GM06990 (cell line): ENCODE data around the gene RUNX3.

Source experiments
- DNase-seq: peaks from one replicate; pipeline ENCODE4 v3.0.0-alpha.2; 2011; ENCODE audit not compliant: insufficient read length; ENCODE audit errors: extremely low read depth
- H3K27me3 ChIP-seq: replicated peaks from 2 replicates; pipeline ENCODE4 v1.6.0; 2011; ENCODE audit warnings: low read length; ENCODE audit not compliant: control insufficient read depth, insufficient read depth
- H3K36me3 ChIP-seq: 2 replicates; pipeline ENCODE4 v1.5.1; 2011; ENCODE audit warnings: low read length; ENCODE audit not compliant: control insufficient read depth, insufficient read depth
- H3K4me3 ChIP-seq: replicated peaks from 2 replicates; pipeline ENCODE4 v1.5.1; 2011; ENCODE audit warnings: low read depth, mild to moderate bottlenecking, control low read depth, low read length
- TF ChIP-seq, protein P1 (sequence below): IDR thresholded peaks from 2 replicates; pipeline ENCODE4 v1.5.1; 2011; ENCODE audit warnings: low read length, control low read depth, mild to moderate bottlenecking, inconsistent platforms; ENCODE audit not compliant: insufficient read depth, poor library complexity, severe bottlenecking

Gene RUNX3

DNA sequence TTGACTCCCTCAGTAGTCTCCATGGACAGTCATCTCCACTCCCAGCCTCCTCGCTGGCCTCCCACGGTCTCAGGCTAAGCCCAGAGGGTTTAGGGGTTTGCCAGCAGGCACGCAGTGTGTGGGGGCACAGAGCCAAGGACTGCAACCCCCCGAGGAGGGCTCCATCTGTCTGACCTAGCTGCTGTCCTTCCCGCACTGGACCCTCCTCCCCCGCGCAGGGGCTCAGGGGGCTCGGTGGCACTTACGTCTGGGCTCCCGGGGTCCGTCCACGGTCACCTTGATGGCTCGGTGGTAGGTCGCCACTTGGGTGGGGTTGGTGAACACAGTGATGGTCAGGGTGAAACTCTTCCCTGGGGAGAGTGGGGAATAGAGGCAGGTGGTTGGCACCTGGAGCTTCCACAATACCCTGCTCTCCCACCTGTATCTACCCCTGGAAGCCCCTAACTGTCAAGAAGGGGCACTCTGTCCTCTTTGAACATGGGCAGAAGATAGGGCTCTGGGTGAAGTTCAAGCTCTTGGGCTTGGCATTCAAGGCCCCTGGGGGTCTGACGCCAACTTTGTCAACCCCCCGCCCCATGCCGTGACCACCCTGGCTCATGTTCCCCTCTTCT, 11.0 kb downstream of the RUNX3 start:
- TF ChIP-seq, protein P1, sequence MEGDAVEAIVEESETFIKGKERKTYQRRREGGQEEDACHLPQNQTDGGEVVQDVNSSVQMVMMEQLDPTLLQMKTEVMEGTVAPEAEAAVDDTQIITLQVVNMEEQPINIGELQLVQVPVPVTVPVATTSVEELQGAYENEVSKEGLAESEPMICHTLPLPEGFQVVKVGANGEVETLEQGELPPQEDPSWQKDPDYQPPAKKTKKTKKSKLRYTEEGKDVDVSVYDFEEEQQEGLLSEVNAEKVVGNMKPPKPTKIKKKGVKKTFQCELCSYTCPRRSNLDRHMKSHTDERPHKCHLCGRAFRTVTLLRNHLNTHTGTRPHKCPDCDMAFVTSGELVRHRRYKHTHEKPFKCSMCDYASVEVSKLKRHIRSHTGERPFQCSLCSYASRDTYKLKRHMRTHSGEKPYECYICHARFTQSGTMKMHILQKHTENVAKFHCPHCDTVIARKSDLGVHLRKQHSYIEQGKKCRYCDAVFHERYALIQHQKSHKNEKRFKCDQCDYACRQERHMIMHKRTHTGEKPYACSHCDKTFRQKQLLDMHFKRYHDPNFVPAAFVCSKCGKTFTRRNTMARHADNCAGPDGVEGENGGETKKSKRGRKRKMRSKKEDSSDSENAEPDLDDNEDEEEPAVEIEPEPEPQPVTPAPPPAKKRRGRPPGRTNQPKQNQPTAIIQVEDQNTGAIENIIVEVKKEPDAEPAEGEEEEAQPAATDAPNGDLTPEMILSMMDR: no peak
- no peak for DNase-seq
- H3K4me3 ChIP-seq: no peak overlapping the region
- no peaks in the 10 kb centered on the region for H3K27me3 ChIP-seq
- peaks cover 60% of the 10 kb centered on the region for H3K36me3 ChIP-seq

DNA sequence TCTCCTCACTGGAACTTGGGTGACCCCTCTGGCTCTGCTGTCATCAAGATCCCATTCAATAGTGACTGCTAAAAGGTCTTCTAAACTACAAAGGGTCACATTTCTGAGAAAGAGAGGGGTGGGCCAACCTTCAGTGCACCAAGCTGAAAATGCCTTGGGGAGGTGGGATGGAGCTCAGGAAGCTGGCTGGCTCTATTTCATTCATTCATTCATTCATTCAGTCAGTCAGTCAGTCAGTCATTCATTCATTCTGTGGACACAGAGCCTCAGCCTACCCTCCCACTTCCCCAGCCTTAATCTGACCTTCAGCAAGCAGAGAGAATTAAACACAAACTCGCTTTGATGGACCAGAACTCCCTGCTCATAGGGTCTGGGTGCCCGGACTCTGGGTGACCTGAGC, 11.7 kb downstream of the RUNX3 start:
- Histone ChIP-seq H3K4me3 (no peak overlapping the region), H3K36me3 (peaks cover 63% of the 10 kb centered on the region), H3K27me3 (no peaks in the 10 kb centered on the region)
- DNase-seq: no peak
- TF ChIP-seq, protein P1: no peak

DNA sequence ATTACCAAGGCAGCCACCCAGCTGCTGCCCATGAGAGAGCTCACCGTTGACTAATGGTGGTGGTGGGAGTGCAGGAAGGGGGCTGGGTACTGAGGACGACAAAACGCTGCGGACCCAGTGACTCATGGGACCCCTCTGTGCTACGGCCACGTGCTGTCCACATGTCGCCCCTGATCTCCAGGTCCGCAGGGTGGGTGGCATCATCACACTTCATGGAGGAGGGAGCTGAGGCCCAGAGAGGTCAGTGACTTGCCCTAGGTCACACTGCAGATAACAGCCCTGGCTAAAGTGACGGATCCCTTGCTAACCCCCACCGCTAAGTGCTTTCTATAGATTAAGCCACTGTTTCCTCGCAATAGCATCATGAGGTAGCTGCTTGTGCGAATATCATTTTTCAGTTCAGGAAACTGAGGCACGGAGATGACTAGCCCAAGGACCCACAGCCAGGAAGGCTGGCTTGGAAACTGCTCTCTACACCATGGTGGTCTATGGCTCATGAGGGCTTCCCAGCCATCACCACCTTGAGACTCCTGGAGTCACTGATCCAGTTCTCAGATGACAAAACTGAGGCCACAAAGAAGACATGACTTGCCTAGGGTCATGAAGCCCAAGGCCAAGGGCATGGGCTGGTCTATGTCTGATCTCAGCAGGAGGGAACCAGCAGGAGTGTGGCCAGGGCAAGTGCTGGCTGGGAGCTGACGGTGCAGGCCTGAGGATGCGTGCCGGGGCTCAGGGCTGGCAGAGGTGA, 12.6 kb downstream of the RUNX3 start:
- Histone ChIP-seq H3K36me3 (peaks cover 67% of the 10 kb centered on the region), H3K27me3 (no peaks in the 10 kb centered on the region), H3K4me3 (no peak overlapping the region)
- no peak for DNase-seq
- TF ChIP-seq, protein P1: no peak

DNA sequence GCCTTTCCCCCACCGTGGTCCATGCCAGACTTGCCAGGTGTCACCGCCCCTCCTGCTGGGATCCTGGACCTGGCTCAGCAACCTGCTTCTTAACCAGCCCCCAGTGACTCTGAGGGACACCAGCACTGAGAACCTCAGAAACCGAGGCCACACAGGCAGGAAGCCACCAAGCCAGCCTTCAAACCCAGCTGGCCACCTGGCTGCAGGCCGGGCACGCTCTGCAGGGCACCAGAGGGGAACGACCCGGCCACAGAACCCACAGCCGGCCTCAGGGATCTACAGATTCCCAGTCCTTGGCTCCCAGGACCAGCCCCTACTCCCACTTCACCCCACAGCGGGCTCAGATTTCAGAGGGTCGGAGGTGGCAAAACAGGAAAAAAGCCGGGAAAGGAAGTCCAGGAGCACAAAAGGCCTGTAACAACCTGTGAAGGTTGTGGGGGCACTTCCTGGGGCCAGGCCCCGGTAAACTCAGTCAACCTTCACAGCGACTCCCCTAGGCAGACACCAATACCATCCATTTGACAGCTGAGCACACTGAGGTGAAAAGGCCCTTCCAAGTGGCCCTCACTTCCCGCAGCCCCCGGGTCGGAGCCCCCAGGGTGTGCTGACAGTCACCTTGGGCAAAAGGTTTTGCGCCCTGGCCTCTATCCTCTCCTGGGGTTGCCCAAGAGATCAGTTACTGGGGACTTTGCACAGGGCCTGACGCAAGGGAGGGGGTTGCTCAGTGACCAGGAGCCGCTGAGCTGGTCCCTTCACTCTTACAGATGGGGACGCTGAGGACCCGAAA, 14.1 kb downstream of the RUNX3 start:
- no peaks in the 10 kb centered on the region for H3K27me3 ChIP-seq
- no peak overlapping the region for H3K4me3 ChIP-seq
- DNase-seq: no peak

DNA sequence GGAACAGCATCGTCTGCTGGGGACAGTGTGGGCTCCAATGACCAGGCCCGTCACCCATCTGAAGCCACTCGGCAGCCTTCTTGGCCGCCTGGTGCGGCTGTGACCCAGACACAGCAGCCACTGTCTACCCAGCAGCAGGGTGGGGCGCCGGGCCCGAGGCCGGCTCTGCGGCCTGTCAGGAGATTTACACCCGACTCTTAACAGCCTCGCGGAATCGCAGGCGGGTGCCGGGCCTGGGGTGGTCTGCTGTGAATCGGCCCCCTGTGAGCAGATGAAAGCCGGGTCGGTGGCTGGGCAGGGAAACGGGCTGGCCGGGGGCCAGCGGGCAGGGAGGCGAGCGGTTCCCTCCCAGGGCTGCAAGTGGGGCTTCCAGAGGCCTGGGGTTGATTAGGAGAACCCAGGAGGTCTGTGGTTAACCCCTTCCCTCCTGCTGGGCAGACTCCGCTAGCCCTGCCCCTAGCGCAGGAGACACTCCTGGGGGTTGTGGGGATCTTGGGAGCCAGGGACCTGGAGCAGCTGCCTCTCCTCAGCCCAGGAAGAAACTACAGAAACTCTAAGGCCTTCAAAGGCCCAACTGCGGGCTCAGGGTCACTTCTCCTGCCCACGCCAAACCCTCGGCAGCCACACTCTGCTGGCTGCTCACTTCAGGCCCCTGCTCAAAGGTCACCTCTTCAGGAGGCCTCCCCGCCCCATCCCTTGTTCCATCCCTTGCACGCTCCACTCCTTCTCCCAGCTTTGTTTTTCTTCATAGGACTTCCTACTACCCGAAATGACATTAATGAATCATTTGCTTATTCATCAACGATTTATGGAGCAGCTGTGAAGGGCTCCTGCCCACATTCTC, 15.6 kb downstream of the RUNX3 start:
- no peak for DNase-seq
- Histone ChIP-seq H3K36me3 (peaks cover 87% of the 10 kb centered on the region), H3K27me3 (no peaks in the 10 kb centered on the region), H3K4me3 (no peak overlapping the region)
- TF ChIP-seq, protein P1: no peak

More for the DNA sequence above, 14.1 kb downstream of the RUNX3 start:
- H3K36me3 ChIP-seq: peaks cover 74% of the 10 kb centered on the region
- TF ChIP-seq, protein P1: no peak
